CD8-positive, alpha-beta memory T cell (primary cell): ENCODE measurements around the gene RPLP2. TPM values are rescaled to one million over a fixed set of nuclear protein-coding genes. Genes with fewer than 3 reads are reported as not detected.
A peak's percentile ranks its signal among the peaks of the same experiment; 100 is the strongest.

ENCODE experiments used
- CTCF ChIA-PET: fragments of 350-600 bp; sonication (Branson Sonifier 250); formaldehyde crosslinking; loops from one replicate; lab custom pipeline; 2021; ENCODE audit warnings: antibody characterized with exemption; lab: Charles Lee
- POLR2A ChIA-PET: fragments of 350-600 bp; sonication (Branson Sonifier 250); formaldehyde crosslinking; loops from one replicate; lab custom pipeline; 2021; ENCODE audit warnings: antibody characterized with exemption; lab: Charles Lee
- DNase-seq, 5 donors: peaks; one replicate each; pipeline versions ENCODE4 v3.0.0 to v3.0.0-alpha.2; 2020 to 2022; ENCODE audit warnings: mixed read lengths in 1 of 5
- H3K27ac ChIP-seq: one replicate; pipeline ENCODE4 v1.7.0; 2013; ENCODE audit warnings: low read depth, mild to moderate bottlenecking, low read length, moderate library complexity
- H3K27me3 ChIP-seq: 2 replicates; pipeline ENCODE4 v1.7.0; 2013; ENCODE audit warnings: low read length, mild to moderate bottlenecking; ENCODE audit not compliant: insufficient read depth, poor library complexity, severe bottlenecking
- H3K36me3 ChIP-seq: 2 replicates; pipeline ENCODE4 v1.7.0; 2013; ENCODE audit warnings: mild to moderate bottlenecking, low read length, moderate library complexity; ENCODE audit not compliant: insufficient read depth
- H3K4me1 ChIP-seq: 2 replicates; pipeline ENCODE4 v1.7.0; 2013; ENCODE audit warnings: mild to moderate bottlenecking, low read length, moderate library complexity; ENCODE audit not compliant: insufficient read depth
- H3K4me3 ChIP-seq: 2 replicates; pipeline ENCODE4 v1.7.0; 2013; ENCODE audit warnings: mild to moderate bottlenecking, low read length
- H3K9me3 ChIP-seq: 2 replicates; pipeline ENCODE4 v1.7.0; 2013; ENCODE audit warnings: mild to moderate bottlenecking, low read length
- H3K27ac Mint-ChIP-seq, 8 donors: one replicate each; pipeline ENCODE4 v1.8.0; 2020 to 2021; ENCODE audit warnings: mixed read lengths in 8 of 8, mild to moderate bottlenecking in 6 of 8, inconsistent platforms in 3 of 8, moderate library complexity in 3 of 8
- H3K27me3 Mint-ChIP-seq, 2 donors: one replicate each; pipeline ENCODE4 v1.8.0; 2020 to 2021; ENCODE audit warnings: mixed read lengths in 2 of 2, mild to moderate bottlenecking in 1 of 2, moderate library complexity in 1 of 2
- H3K36me3 Mint-ChIP-seq, 3 donors: one replicate each; pipeline ENCODE4 v1.8.0; 2020 to 2021; ENCODE audit warnings: mixed read lengths in 3 of 3, inconsistent platforms in 1 of 3, mild to moderate bottlenecking in 1 of 3
- H3K4me1 Mint-ChIP-seq, 3 donors: one replicate each; pipeline ENCODE4 v1.8.0; 2020 to 2021; ENCODE audit warnings: mixed read lengths in 3 of 3, inconsistent platforms in 1 of 3, mild to moderate bottlenecking in 1 of 3
- H3K4me3 Mint-ChIP-seq, 7 donors: one replicate each; pipeline ENCODE4 v1.8.0; 2020 to 2021; ENCODE audit warnings: mixed read lengths in 7 of 7, mild to moderate bottlenecking in 6 of 7, moderate library complexity in 4 of 7, inconsistent platforms in 2 of 7
- H3K9me3 Mint-ChIP-seq, 5 donors: one replicate each; pipeline ENCODE4 v1.8.0; 2020 to 2022; ENCODE audit warnings: mixed read lengths in 5 of 5, mild to moderate bottlenecking in 3 of 5, moderate library complexity in 2 of 5, inconsistent platforms in 1 of 5
- polyA plus RNA-seq: library from polyadenylated mRNA; unstranded; fragments of 300-500 nt; fragmentation: Illumina TruSeq; gene quantifications from one replicate; pipeline ENCODE4 v1.2.3, GENCODE V29; 2021
- total RNA-seq, 2 experiments: library from RNA; stranded (reverse); gene quantifications; one replicate each; pipeline ENCODE4 v1.2.3, GENCODE V29; 2021

Gene RPLP2
- total and polyA plus RNA-seq, 3 experiments from 2014 or later, result 2,769 to 3,158 (median 2,922) TPM

DNA sequence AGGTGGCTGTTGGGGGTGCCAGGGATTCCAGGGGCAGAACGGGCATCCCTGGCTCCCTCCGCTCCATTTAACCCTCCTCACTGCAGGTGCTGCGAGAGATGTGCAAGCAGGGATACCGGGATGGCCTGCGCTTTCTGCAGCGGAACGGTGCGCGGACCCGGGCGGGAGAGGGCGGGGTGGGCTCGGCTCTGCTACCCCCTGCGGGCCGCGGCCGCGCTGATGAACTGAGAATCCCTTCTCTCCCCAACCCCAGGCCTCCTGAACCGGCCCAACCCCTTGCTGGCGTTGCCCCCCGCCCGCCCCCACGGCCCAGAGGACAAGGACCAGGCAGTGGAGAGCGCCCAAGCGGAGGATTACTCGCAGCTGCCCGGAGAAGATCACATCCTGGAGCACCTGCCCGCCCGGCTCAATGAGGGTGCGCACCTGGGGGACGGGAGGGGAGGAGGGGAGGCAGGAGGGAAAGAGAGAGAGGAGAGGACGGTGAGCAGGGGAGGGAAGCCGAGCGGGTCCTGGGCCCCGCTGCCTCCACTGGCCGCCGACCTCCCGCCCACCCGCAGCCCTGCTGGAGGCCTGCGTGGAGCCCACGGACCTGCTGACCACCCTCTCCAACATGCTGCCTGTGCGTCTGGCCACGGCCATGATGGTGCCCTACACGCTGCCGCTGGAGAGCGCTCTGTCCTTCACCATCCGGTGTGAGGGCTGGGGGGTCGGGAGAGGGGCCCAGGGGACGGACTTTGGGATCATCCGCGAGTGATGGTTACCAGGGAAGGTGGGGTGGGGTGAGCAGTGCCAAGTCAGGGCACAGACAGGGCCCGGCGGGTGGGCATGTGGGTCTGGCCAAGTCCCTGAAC is 13.9 kb downstream of the RPLP2 start:
- H3K27me3 ChIP-seq, result peaks cover 9% of the 10 kb centered on the region
- H3K27ac ChIP-seq, result no peak overlapping the region
- CTCF ChIA-PET, result interaction anchor here (1.7 kb wide), 1 partner anchor 15 kb away, joined by 5 read pairs; no protein-coding TSS in a partner anchor
- no peaks in the 10 kb centered on the region for H3K36me3 ChIP-seq
- no peaks in the 10 kb centered on the region for H3K9me3 ChIP-seq
- POLR2A ChIA-PET, result interaction anchor here (0.6 to 1.1 kb wide), 2 partner anchors 13 to 15 kb away, joined by 3 read pairs; no protein-coding TSS in a partner anchor
- H3K4me1 ChIP-seq, result peaks cover 32% of the 10 kb centered on the region
- peaks cover 9 to 10% of the 10 kb centered on the region in 2 donors for H3K27me3 Mint-ChIP-seq
- peaks cover 0 to 37% (median 4%) of the 10 kb centered on the region in 3 donors for H3K36me3 Mint-ChIP-seq
- no peak overlapping the region for H3K4me3 Mint-ChIP-seq
- no peak for DNase-seq
- H3K4me3 ChIP-seq, result no peak overlapping the region
- peak overlapping the region in 2 of 8 donors; percentile 33 to 69 for H3K27ac Mint-ChIP-seq
- H3K9me3 Mint-ChIP-seq, result no peaks in the 10 kb centered on the region
- peaks cover 10 to 38% (median 14%) of the 10 kb centered on the region in 3 donors for H3K4me1 Mint-ChIP-seq

DNA sequence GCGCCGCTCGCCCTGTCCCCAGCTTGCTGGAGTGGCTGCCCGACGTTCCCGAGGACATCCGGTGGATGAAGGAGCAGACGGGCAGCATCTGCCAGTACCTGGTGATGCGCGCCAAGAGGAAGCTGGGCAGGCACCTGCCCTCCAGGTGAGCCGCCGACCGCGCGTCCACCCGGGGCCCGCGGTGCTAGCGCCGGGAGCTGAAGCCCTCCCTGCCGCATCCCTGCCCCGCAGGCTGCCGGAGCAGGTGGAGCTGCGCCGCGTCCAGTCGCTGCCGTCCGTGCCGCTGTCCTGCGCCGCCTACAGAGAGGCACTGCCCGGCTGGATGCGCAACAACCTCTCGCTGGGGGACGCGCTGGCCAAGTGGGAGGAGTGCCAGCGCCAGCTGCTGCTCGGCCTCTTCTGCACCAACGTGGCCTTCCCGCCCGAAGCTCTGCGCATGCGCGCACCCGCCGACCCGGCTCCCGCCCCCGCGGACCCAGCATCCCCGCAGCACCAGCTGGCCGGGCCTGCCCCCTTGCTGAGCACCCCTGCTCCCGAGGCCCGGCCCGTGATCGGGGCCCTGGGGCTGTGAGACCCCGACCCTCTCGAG is 14.6 kb downstream of the RPLP2 start:
- ChIA-PET POLR2A (interaction anchor here (0.6 kb wide), 1 partner anchor 16 kb away, joined by 3 read pairs; no protein-coding TSS in a partner anchor), CTCF (no interaction called here)
- H3K4me1 Mint-ChIP-seq, result peaks cover 10 to 44% (median 17%) of the 10 kb centered on the region in 3 donors
- peaks cover 33% of the 10 kb centered on the region for H3K4me1 ChIP-seq
- H3K27ac ChIP-seq, result no peak overlapping the region
- no peaks in the 10 kb centered on the region for H3K36me3 ChIP-seq
- H3K36me3 Mint-ChIP-seq, result peaks cover 0 to 37% (median 4%) of the 10 kb centered on the region in 3 donors
- peaks cover 16% of the 10 kb centered on the region for H3K27me3 ChIP-seq
- H3K4me3 ChIP-seq, result no peak overlapping the region
- DNase-seq, result no peak
- no peaks in the 10 kb centered on the region for H3K9me3 Mint-ChIP-seq
- H3K4me3 Mint-ChIP-seq, result no peak overlapping the region
- H3K9me3 ChIP-seq, result no peaks in the 10 kb centered on the region
- peaks cover 9 to 15% of the 10 kb centered on the region in 2 donors for H3K27me3 Mint-ChIP-seq
- H3K27ac Mint-ChIP-seq, result no peak overlapping the region

DNA sequence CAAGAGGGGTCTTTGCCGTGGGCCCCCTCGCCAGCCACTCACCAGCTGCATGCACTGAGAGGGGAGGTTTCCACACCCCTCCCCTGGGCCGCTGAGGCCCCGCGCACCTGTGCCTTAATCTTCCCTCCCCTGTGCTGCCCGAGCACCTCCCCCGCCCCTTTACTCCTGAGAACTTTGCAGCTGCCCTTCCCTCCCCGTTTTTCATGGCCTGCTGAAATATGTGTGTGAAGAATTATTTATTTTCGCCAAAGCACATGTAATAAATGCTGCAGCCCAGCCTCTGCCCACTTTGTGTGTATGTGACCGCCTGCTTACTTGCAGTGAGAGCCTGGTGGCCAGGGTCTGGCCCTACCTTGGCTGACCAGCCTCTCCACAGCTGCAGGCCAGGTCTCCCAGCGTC is 15.2 kb downstream of the RPLP2 start:
- ChIA-PET POLR2A (no interaction called here), CTCF (interaction anchor here (0.6 kb wide), 1 partner anchor 224 kb away, joined by 3 read pairs; no protein-coding TSS in a partner anchor)

DNA sequence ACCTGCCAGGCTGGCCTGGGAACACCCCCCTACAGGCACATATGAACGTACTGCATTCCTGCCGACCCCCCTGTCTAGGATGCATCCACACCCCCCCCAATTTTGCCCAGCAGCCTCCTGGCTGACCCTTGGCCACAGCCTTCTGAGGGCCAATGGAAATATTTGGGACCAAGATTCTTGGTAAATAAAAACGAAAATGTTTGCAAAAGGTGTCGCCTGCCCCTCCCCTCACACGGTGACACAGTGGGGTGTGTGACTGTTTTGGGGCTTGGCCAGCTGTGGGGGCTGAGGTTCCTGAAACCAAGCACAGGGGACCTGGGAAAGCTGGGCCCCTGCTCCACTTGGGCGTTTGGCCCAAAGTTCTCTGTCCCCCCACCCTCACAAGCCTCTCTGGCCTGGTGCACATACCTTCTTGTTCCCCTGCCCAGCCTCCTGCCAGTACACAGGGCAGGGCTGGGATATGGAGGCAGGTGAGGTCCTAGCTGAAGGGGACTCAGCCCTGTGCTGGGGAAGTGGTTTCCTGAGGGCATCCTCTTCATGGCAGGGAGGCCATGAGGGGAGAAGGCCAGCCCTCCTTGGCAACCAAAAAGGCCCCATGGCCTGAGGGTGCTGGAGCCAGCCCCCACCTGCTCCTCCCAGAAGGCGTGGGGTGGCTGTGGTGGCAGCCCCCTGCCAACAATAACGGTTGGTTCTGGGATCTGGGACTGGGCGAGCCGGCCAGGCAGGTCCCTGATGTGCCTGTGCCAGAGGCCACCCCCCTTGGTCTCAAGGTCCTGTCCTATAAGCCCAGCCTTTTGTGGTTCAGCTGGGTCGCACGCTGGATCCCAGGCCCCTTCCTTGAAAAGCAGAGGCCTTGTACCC is 15.8 kb downstream of the RPLP2 start:
- no peak for DNase-seq
- Mint-ChIP-seq H3K9me3 (no peaks in the 10 kb centered on the region), H3K27me3 (peaks cover 9 to 19% of the 10 kb centered on the region in 2 donors), H3K27ac (no peak overlapping the region), H3K36me3 (peaks cover 0 to 34% (median 4%) of the 10 kb centered on the region in 3 donors), H3K4me3 (no peak overlapping the region), H3K4me1 (peaks cover 10 to 50% (median 17%) of the 10 kb centered on the region in 3 donors)
- POLR2A ChIA-PET, result interaction anchor here (0.5 kb wide), 1 partner anchor 69 kb away, joined by 5 read pairs; no protein-coding TSS in a partner anchor
- Histone ChIP-seq H3K4me3 (no peak overlapping the region), H3K27me3 (peaks cover 20% of the 10 kb centered on the region), H3K4me1 (peaks cover 40% of the 10 kb centered on the region), H3K9me3 (no peaks in the 10 kb centered on the region), H3K27ac (no peak overlapping the region), H3K36me3 (no peaks in the 10 kb centered on the region)
- CTCF ChIA-PET, result interaction anchor here (0.6 kb wide), 1 partner anchor 224 kb away, joined by 3 read pairs; no protein-coding TSS in a partner anchor

More for the DNA sequence above, 15.2 kb downstream of the RPLP2 start:
- no peak overlapping the region for H3K27ac ChIP-seq
- H3K4me1 ChIP-seq, result peaks cover 39% of the 10 kb centered on the region
- Mint-ChIP-seq H3K36me3 (peaks cover 0 to 36% (median 4%) of the 10 kb centered on the region in 3 donors), H3K9me3 (no peaks in the 10 kb centered on the region), H3K4me1 (peaks cover 10 to 49% (median 17%) of the 10 kb centered on the region in 3 donors), H3K27me3 (peaks cover 9 to 19% of the 10 kb centered on the region in 2 donors), H3K27ac (no peak overlapping the region), H3K4me3 (no peak overlapping the region)
- H3K27me3 ChIP-seq, result peaks cover 20% of the 10 kb centered on the region
- no peaks in the 10 kb centered on the region for H3K36me3 ChIP-seq
- H3K9me3 ChIP-seq, result no peaks in the 10 kb centered on the region
- no peak for DNase-seq
- no peak overlapping the region for H3K4me3 ChIP-seq

DNA sequence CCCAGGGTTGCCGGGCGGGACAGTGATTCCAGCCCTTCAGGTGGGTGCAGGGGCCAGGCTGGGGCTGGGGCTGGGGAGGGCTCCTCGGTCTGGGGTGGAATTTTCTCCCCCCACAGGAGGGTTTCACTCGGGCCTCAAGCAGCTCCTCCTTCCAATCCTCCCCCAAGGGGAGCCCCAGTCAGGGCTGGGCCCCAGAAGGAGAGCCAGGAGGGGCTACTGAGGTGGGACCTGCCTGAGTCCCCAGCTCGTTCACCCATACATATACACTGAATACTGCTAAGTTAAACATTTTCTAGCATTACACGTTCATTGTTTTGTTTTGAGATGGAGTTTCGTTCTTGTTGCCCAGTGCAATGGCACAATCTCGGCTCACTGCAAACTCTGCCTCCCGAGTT is 16.5 kb downstream of the RPLP2 start:
- ChIA-PET POLR2A (interaction anchor here (0.5 kb wide), 2 partner anchors 15 to 70 kb away, joined by 3 to 5 read pairs; no protein-coding TSS in a partner anchor), CTCF (no interaction called here)
- H3K4me1 ChIP-seq, result peaks cover 40% of the 10 kb centered on the region

DNA sequence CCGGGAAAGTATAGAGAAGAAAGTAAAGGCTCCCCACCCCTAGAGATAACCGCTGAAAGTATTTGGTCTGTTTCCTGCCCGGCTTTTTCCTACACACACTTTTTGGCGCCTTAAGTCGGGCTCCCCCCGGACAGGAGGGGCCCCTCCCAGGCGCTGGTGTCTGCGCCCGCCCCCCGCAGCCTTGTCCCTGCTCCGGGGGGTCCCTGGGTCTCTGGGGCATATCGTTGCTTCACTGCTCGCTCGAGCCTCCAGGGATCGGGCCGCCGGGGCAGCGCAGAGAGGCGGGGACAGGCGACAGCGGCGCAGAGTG is 17.0 kb downstream of the RPLP2 start:
- Histone ChIP-seq H3K4me1 (peaks cover 37% of the 10 kb centered on the region), H3K27me3 (peaks cover 20% of the 10 kb centered on the region), H3K36me3 (no peaks in the 10 kb centered on the region), H3K9me3 (no peaks in the 10 kb centered on the region), H3K4me3 (peak overlapping the region; percentile 37), H3K27ac (peak overlapping the region; percentile 24)
- Mint-ChIP-seq H3K27me3 (peaks cover 9 to 19% of the 10 kb centered on the region in 2 donors), H3K4me3 (peak overlapping the region; percentile 68 to 85 (median 71)), H3K36me3 (peaks cover 0 to 26% (median 4%) of the 10 kb centered on the region in 3 donors), H3K4me1 (peaks cover 4 to 51% (median 14%) of the 10 kb centered on the region in 3 donors), H3K9me3 (no peaks in the 10 kb centered on the region), H3K27ac (peak overlapping the region in 1 of 8 donors; percentile 77)
- CTCF ChIA-PET, result no interaction called here
- no peak for DNase-seq
- POLR2A ChIA-PET, result interaction anchor here (0.5 kb wide), 1 partner anchor 16 kb away, joined by 3 read pairs; no protein-coding TSS in a partner anchor

More for the DNA sequence above, 16.5 kb downstream of the RPLP2 start:
- peak overlapping the region in 1 of 8 donors; percentile 66 for H3K27ac Mint-ChIP-seq
- no peak for DNase-seq
- Histone ChIP-seq H3K36me3 (no peaks in the 10 kb centered on the region), H3K27ac (peak overlapping the region; percentile 24), H3K9me3 (no peaks in the 10 kb centered on the region), H3K4me3 (no peak overlapping the region), H3K27me3 (peaks cover 20% of the 10 kb centered on the region)
- H3K4me1 Mint-ChIP-seq, result peaks cover 5 to 49% (median 11%) of the 10 kb centered on the region in 3 donors
- H3K27me3 Mint-ChIP-seq, result peaks cover 9 to 19% of the 10 kb centered on the region in 2 donors
- peaks cover 0 to 30% (median 4%) of the 10 kb centered on the region in 3 donors for H3K36me3 Mint-ChIP-seq
- no peaks in the 10 kb centered on the region for H3K9me3 Mint-ChIP-seq
- H3K4me3 Mint-ChIP-seq, result peak overlapping the region; percentile 68 to 85 (median 71)

DNA sequence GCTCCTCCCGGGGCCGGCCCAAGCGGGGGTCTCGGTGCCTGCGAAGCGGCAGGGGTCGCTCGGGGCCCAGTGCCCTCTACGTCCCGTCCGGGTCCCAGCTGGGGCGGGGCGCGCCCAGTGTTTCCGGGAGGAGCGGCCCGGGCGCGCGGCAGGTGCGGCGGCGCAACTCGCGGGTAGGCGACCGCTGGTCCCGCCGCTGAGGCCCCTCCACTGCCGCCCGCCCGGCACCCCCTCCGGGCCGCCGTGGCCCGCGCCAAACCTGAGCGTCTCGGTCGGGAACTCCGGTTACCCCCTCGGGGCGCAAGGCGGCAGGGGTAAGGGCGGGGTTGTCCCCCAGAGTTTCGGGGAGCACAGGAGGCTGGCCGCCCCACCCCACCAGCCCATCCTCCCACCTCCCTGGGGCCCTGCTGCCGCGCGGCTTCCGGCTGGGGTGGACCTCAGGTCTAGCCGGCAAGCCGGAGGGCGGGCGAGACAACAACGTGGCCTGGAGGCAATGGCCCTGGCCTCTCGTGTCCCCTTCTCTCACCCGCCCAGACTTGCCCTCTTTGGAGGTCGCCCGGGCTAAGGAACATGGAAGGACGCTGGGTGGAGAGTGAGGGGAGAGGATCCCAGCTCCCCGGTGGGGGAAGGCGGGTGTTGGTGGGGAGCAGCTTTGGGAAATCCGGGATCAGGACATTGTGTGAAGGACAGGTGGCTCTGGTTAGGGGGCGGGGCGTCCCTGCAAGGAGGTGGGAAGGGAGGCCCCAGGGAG is 17.6 kb downstream of the RPLP2 start:
- H3K9me3 ChIP-seq, result no peaks in the 10 kb centered on the region
- CTCF ChIA-PET, result no interaction called here

More for the DNA sequence above, 17.6 kb downstream of the RPLP2 start:
- H3K36me3 Mint-ChIP-seq, result peaks cover 0 to 21% (median 4%) of the 10 kb centered on the region in 3 donors
- Histone ChIP-seq H3K4me1 (peaks cover 39% of the 10 kb centered on the region), H3K4me3 (peak overlapping the region; percentile 37), H3K27ac (peak overlapping the region; percentile 24), H3K27me3 (peaks cover 20% of the 10 kb centered on the region), H3K36me3 (no peaks in the 10 kb centered on the region)
- no peak for DNase-seq
- H3K4me1 Mint-ChIP-seq, result peaks cover 4 to 53% (median 15%) of the 10 kb centered on the region in 3 donors
- H3K27ac Mint-ChIP-seq, result peak overlapping the region in 2 of 8 donors; percentile 11 to 50
- peaks cover 9 to 19% of the 10 kb centered on the region in 2 donors for H3K27me3 Mint-ChIP-seq
- no peaks in the 10 kb centered on the region for H3K9me3 Mint-ChIP-seq
- POLR2A ChIA-PET, result no interaction called here
- peak overlapping the region; percentile 68 to 92 (median 76) for H3K4me3 Mint-ChIP-seq
